HepG2 (cell line): ENCODE results near the gene NEGR1. TPM values are rescaled to one million over a fixed set of nuclear protein-coding genes. Genes with fewer than 3 reads are reported as not detected.

Experiments
- ATAC-seq: fragments of 200-7000 bp; cut with Tn5 transposase; 3 replicates; pipeline ENCODE4 v1.9.1; 2020; ENCODE audit warnings: mild to moderate bottlenecking, moderate library complexity
- BruUV-seq: library from RNA; stranded (reverse); fragments of 400-500 nt; replicated peaks from 2 replicates; lab custom pipeline; 2021; lab: Mats Ljungman, UMichigan
- CTCF ChIA-PET: fragments of 300-600 bp; formaldehyde crosslinking; extraction: SDS; loops from one replicate; lab custom pipeline; 2021; ENCODE audit warnings: low total read pairs, inconsistent platforms, low intra/inter-chr PET ratio; lab: Yijun Ruan, JAX
- POLR2A ChIA-PET: fragments of 350-600 bp; sonication (Branson Sonifier 250); formaldehyde crosslinking; loops from one replicate; lab custom pipeline; 2020; ENCODE audit warnings: antibody characterized with exemption, inconsistent platforms; lab: Yijun Ruan, JAX
- DNase-seq: peaks from one replicate; pipeline ENCODE4 v3.0.0-alpha.2; 2015; ENCODE audit warnings: low spot score
- FAIRE-seq: peaks from 3 replicates; lab custom pipeline; 2011; peaks lifted over from hg19 to GRCh38; lab: Jason Lieb, UNC
- H2AFZ ChIP-seq: one replicate; pipeline ENCODE4 v1.6.1; 2011; ENCODE audit warnings: low read length, inconsistent platforms
- H3K27ac ChIP-seq: fragments of 300-600 bp; 3 replicates; pipeline ENCODE4 v1.8.0; 2011; ENCODE audit warnings: mixed run types, mild to moderate bottlenecking, mixed read lengths, low read length, inconsistent platforms; ENCODE audit not compliant: insufficient read depth; ENCODE audit errors: extremely low read length
- H3K27me3 ChIP-seq, 2 experiments: fragments of 200-600 bp in 1 of 2; 2 replicates in 1 of 2; 3 replicates in 1 of 2; pipeline versions ENCODE4 v1.6.0 to v1.8.0; 2011; ENCODE audit warnings: low read length in 2 of 2, mild to moderate bottlenecking in 2 of 2, moderate library complexity in 2 of 2, inconsistent platforms in 1 of 2; ENCODE audit not compliant: insufficient read depth in 2 of 2, control insufficient read depth in 1 of 2
- H3K36me3 ChIP-seq, 2 experiments: fragments of 200-600 bp in 1 of 2; replicated peaks in 1 of 2; 2 replicates in 1 of 2; 3 replicates in 1 of 2; pipeline versions ENCODE4 v1.5.1 to v1.8.0; 2011; ENCODE audit warnings: low read length in 2 of 2, inconsistent platforms in 1 of 2; ENCODE audit not compliant: insufficient read depth in 2 of 2, control insufficient read depth in 1 of 2
- H3K4me1 ChIP-seq: 2 replicates; pipeline ENCODE4 v1.5.1; 2012; ENCODE audit warnings: low read length, inconsistent platforms; ENCODE audit not compliant: insufficient read depth
- H3K4me2 ChIP-seq: 2 replicates; pipeline ENCODE4 v1.6.0; 2011; ENCODE audit warnings: low read depth, low read length, inconsistent platforms
- H3K4me3 ChIP-seq, 3 experiments: fragments of 200-600 bp in 1 of 3; sonication (generic), shearing (Covaris generic) in 1 of 3; replicated peaks in 1 of 3; 2 replicates each; pipeline ENCODE4 v1.5.1; 2011 to 2016; ENCODE audit warnings: low read length in 3 of 3, inconsistent platforms in 2 of 3, low read depth in 2 of 3, mild to moderate bottlenecking in 2 of 3, control low read depth in 1 of 3, mixed read lengths in 1 of 3; ENCODE audit not compliant: insufficient read depth in 1 of 3
- H3K79me2 ChIP-seq: one replicate; pipeline ENCODE4 v1.6.1; 2011; ENCODE audit warnings: low read length, inconsistent platforms; ENCODE audit not compliant: insufficient read depth
- H3K9ac ChIP-seq: 2 replicates; pipeline ENCODE4 v1.6.0; 2011; ENCODE audit warnings: mild to moderate bottlenecking, low read depth, low read length, inconsistent platforms; ENCODE audit not compliant: insufficient read depth
- H3K9me3 ChIP-seq: 2 replicates; pipeline ENCODE4 v1.5.1; 2012; ENCODE audit warnings: mild to moderate bottlenecking, low read length
- H4K20me1 ChIP-seq: 2 replicates; pipeline ENCODE4 v1.6.0; 2011; ENCODE audit warnings: inconsistent platforms, mild to moderate bottlenecking, low read length, moderate library complexity; ENCODE audit not compliant: insufficient read depth
- BRF2 ChIP-seq: sonication (generic); formaldehyde crosslinking; IDR thresholded peaks from 2 replicates; pipeline ENCODE4 v1.8.1; 2022; ENCODE audit warnings: mild to moderate bottlenecking, missing genetic modification reagents
- CHD2 ChIP-seq: IDR thresholded peaks from 2 replicates; pipeline ENCODE4 v1.6.1; 2011; ENCODE audit warnings: low read depth, low read length, improper control_type of control experiment
- DNMT1 ChIP-seq: sonication (generic); formaldehyde crosslinking; IDR thresholded peaks from 2 replicates; pipeline ENCODE4 v1.5.1; 2020; ENCODE audit warnings: mild to moderate bottlenecking, missing genetic modification reagents
- HIVEP1 ChIP-seq: sonication (generic); formaldehyde crosslinking; IDR thresholded peaks from 2 replicates; pipeline ENCODE4 v1.4.0; 2020; ENCODE audit warnings: mild to moderate bottlenecking, missing genetic modification reagents
- NFKBIZ ChIP-seq: IDR thresholded peaks from 2 replicates; pipeline ENCODE4 v1.6.1; 2018; ENCODE audit warnings: missing genetic modification reagents, missing compliant biosample characterization
- SALL1 ChIP-seq: sonication (generic); formaldehyde crosslinking; IDR thresholded peaks from 2 replicates; pipeline ENCODE4 v1.8.0; 2022; ENCODE audit warnings: mild to moderate bottlenecking, missing genetic modification reagents
- SMC3 ChIP-seq: IDR thresholded peaks from 2 replicates; pipeline ENCODE4 v1.6.1; 2011; ENCODE audit warnings: low read length, improper control_type of control experiment
- SP1 ChIP-seq, 2 experiments: fragments of 450-650 bp in 1 of 2; sonication (generic) in 1 of 2; formaldehyde crosslinking in 1 of 2; IDR thresholded peaks; 2 replicates each; pipeline versions ENCODE4 v1.4.0 to v1.6.1; 2016 to 2020; ENCODE audit warnings: missing genetic modification reagents in 1 of 2
- YY1 ChIP-seq: IDR thresholded peaks from 2 replicates; pipeline ENCODE4 v1.6.1; 2011; ENCODE audit warnings: low read length, low read depth, moderate library complexity, mild to moderate bottlenecking; ENCODE audit not compliant: insufficient read depth, insufficient replicate concordance
- ZNF335 ChIP-seq: sonication (generic); formaldehyde crosslinking; IDR thresholded peaks from 2 replicates; pipeline ENCODE4 v1.4.0; 2020; ENCODE audit warnings: missing genetic modification reagents
- ZNF563 ChIP-seq: sonication (generic); formaldehyde crosslinking; IDR thresholded peaks from 2 replicates; pipeline ENCODE4 v1.8.0; 2022; ENCODE audit warnings: mild to moderate bottlenecking, moderate library complexity, missing genetic modification reagents
- ZNF569 ChIP-seq: sonication (generic); formaldehyde crosslinking; IDR thresholded peaks from 2 replicates; pipeline ENCODE4 v1.5.0; 2020; ENCODE audit warnings: mild to moderate bottlenecking, missing genetic modification reagents, moderate library complexity, borderline replicate concordance
- ZNF724P ChIP-seq: sonication (generic); formaldehyde crosslinking; IDR thresholded peaks from 2 replicates; pipeline ENCODE4 v1.8.0; 2022; ENCODE audit warnings: missing genetic modification reagents, borderline replicate concordance
- ZNF83 ChIP-seq: sonication (generic); formaldehyde crosslinking; IDR thresholded peaks from 2 replicates; pipeline ENCODE4 v1.4.0; 2020; ENCODE audit warnings: missing genetic modification reagents, mild to moderate bottlenecking, borderline replicate concordance
- WGBS: methylation state at CpG from one replicate; pipeline ENCODE4 v1.1.6; 2017; ENCODE audit warnings: low lambda C conversion rate; 5-methylcytosine and 5-hydroxymethylcytosine counted together
- in situ Hi-C: cut with HindIII; loops from 2 replicates; pipeline ENCODE4 v1.10.0; 2017; ENCODE audit warnings: low pct_unique_long_range_greater_than_20kb; ENCODE audit not compliant: extremely low pct_ligation_motif_present
- intact Hi-C: fragments of 100-400 bp; cut with micrococcal nuclease; formaldehyde crosslinking; loops from one replicate; pipeline ENCODE4 v1.10.0; 2022; ENCODE audit not compliant: unreplicated experiment
- polyA plus RNA-seq, 8 experiments: library from polyadenylated mRNA; depleted of rRNA in 3 of 8; stranded (reverse) in 7 of 8; unstranded in 1 of 8; fragments of >200 nt; fragmentation: Illumina TruSeq in 4 of 8; extraction: Trizol in 4 of 8; gene quantifications; 2 replicates each; pipeline versions ENCODE4 v1.2.1 to v1.2.3, GENCODE V29; 2011 to 2016; ENCODE audit warnings: low read depth in 4 of 8, missing spikeins in 1 of 8, mixed read lengths in 1 of 8; ENCODE audit not compliant: insufficient read depth in 1 of 8
- total RNA-seq, 5 experiments: library from RNA; depleted of rRNA; stranded (reverse); fragments of >200 nt; fragmentation: Illumina TruSeq; extraction: Trizol; gene quantifications; 2 replicates each; pipeline ENCODE4 v1.2.3, GENCODE V29; 2016; ENCODE audit warnings: low read depth in 1 of 5
- TF ChIP-seq, protein P1 (sequence below): IDR thresholded peaks from 2 replicates; pipeline ENCODE4 v1.6.1; 2012; ENCODE audit warnings: low read depth, low read length, improper control_type of control experiment
- TF ChIP-seq, protein P2 (sequence below): sonication (generic); formaldehyde crosslinking; IDR thresholded peaks from 2 replicates; pipeline ENCODE4 v1.4.0; 2020; ENCODE audit warnings: missing genetic modification reagents

Gene NEGR1
- total and polyA plus RNA-seq, 2 of the 13 experiments (the other 11 are each of a cell fraction or from before 2014, with no cell fraction given) = not detected

DNA sequence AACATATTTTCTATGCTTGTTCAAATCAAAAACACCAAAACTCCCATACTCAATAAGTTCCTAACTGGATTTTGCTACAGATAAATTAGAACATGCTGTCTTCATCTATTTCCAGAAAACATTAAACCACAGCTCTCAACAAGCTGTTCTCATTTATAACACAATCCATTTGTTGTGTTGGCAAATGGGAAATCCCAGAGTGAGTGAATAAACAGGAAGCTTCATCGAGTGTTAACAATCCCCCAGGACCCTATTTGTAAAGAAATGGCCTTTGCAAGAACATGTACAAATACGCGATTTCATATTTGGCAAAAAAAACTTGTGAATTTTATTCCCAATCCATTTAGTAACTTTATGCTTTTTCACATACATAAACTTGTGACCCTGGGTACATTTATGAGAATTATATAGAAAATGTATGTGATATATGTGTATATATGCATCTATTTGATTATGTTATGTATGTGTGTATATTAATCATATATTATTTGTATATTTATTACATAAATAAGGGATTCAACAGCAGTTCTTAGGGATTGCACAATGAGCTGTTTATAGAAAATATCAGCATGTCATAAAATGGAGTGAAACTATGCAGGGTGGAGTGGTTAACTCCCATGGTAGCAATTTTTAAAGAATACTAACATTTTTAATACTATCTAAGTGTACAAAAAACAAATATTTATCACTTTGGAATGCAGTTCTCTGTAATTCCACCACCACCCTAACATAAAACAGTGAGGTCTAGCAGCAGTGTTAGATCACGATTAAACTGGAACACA is 160.0 kb downstream of the NEGR1 start (continued):
- TF ChIP-seq SMC3 (no peak), ZNF724P (CRISPR knock-in tag) (no peak), SP1 (IDR thresholded peaks at IDR 0.05) (no peak), SP1 (CRISPR knock-in tag; IDR thresholded peaks at IDR 0.05) (no peak), ZNF569 (CRISPR knock-in tag) (no peak), NFKBIZ (CRISPR knock-in tag) (no peak), BRF2 (no peak)
- TF ChIP-seq, protein P1, sequence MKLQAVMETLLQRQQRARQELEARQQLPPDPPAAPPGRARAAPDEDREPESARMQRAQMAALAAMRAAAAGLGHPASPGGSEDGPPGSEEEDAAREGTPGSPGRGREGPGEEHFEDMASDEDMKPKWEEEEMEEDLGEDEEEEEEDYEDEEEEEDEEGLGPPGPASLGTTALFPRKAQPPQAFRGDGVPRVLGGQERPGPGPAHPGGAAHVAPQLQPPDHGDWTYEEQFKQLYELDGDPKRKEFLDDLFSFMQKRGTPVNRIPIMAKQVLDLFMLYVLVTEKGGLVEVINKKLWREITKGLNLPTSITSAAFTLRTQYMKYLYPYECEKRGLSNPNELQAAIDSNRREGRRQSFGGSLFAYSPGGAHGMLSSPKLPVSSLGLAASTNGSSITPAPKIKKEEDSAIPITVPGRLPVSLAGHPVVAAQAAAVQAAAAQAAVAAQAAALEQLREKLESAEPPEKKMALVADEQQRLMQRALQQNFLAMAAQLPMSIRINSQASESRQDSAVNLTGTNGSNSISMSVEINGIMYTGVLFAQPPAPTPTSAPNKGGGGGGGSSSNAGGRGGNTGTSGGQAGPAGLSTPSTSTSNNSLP = no peak

DNA sequence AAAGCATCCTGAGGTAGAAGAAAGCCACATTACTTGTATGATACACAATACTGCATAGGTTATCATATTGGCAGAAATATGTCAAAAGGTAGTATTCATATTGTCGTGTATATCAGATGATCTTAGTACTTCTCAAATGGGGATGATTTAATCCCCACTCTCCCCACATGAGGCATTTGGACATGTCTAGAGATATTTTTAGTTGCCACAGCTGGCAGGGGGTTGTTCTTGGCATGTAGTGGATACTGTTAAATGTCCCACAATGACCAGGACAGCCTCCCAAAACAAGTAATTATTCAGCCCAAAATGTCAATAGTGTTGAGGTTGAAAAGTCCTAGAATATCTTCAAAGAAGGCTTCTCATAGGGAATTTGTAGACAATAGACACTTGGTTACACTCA is 162.8 kb downstream of the NEGR1 start:
- in situ Hi-C loops = no loop called here
- Histone ChIP-seq H3K4me3 (no peak overlapping the region), H3K4me2 (no peak overlapping the region), H3K9ac (no peak overlapping the region), H2AFZ (no peak overlapping the region), H3K27ac (no peak overlapping the region), H3K4me1 (no peaks in the 10 kb centered on the region), H3K27me3 (no peaks in the 10 kb centered on the region), H3K36me3 (no peaks in the 10 kb centered on the region), H4K20me1 (no peaks in the 10 kb centered on the region), H3K9me3 (no peaks in the 10 kb centered on the region), H3K79me2 (no peaks in the 10 kb centered on the region)
- TF ChIP-seq, protein P2, sequence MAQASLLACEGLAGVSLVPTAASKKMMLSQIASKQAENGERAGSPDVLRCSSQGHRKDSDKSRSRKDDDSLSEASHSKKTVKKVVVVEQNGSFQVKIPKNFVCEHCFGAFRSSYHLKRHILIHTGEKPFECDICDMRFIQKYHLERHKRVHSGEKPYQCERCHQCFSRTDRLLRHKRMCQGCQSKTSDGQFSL (CRISPR knock-in tag) = no peak
- TF ChIP-seq HIVEP1 (CRISPR knock-in tag) (no peak), CHD2 (no peak), ZNF563 (no peak), ZNF335 (CRISPR knock-in tag) (no peak), SALL1 (CRISPR knock-in tag) (no peak), YY1 (no peak), DNMT1 (CRISPR knock-in tag) (no peak), ZNF83 (no peak)
- no TSS peak for BruUV-seq
- CTCF ChIA-PET = no interaction called here
- WGBS = 0% methylated on average over 1 of the region's 1 CpG
- ATAC-seq = no peak
- FAIRE-seq = no peak
- POLR2A ChIA-PET = no interaction called here
- DNase-seq = no peak
- intact Hi-C loops = no loop called here
